ENCODE results near the gene CD84. TPM values are rescaled to one million over a fixed set of nuclear protein-coding genes. Genes with fewer than 3 reads are reported as not detected.
A peak's percentile ranks its signal among the peaks of the same experiment; 100 is the strongest.

CD84 gene
- total RNA-seq, 1 donor from 2014 or later = not detected

- Mint-ChIP-seq H3K4me1 (ENCODE audit: low read depth) (no peaks in the 10 kb centered on the region), H3K27me3 (ENCODE audit: low read depth) (peaks cover 39% of the 10 kb centered on the region), H3K4me3 (ENCODE audit: unreplicated experiment) (no peak overlapping the region), H3K9me3 (ENCODE audit: low read depth) (peaks cover 9% of the 10 kb centered on the region), H3K27ac (ENCODE audit: unreplicated experiment) (no peak overlapping the region), H3K36me3 (ENCODE audit: low read depth) (no peaks in the 10 kb centered on the region)
- DNase-seq (ENCODE audit: low spot score) = no peak
- TF ChIP-seq, protein P1, sequence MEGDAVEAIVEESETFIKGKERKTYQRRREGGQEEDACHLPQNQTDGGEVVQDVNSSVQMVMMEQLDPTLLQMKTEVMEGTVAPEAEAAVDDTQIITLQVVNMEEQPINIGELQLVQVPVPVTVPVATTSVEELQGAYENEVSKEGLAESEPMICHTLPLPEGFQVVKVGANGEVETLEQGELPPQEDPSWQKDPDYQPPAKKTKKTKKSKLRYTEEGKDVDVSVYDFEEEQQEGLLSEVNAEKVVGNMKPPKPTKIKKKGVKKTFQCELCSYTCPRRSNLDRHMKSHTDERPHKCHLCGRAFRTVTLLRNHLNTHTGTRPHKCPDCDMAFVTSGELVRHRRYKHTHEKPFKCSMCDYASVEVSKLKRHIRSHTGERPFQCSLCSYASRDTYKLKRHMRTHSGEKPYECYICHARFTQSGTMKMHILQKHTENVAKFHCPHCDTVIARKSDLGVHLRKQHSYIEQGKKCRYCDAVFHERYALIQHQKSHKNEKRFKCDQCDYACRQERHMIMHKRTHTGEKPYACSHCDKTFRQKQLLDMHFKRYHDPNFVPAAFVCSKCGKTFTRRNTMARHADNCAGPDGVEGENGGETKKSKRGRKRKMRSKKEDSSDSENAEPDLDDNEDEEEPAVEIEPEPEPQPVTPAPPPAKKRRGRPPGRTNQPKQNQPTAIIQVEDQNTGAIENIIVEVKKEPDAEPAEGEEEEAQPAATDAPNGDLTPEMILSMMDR (IDR thresholded peaks at IDR 0.05) = no peak
These were observed 29.2 kb upstream of the CD84 start for GRCh38 chr1:160608514-160608913.

GRCh38 chr1:160608057-160608456 lies 28.8 kb upstream of the CD84 start:
- no peak for DNase-seq (ENCODE audit: low spot score)
- TF ChIP-seq, protein P1 (IDR thresholded peaks at IDR 0.05) = no peak
- no peak overlapping the region for H3K4me3 Mint-ChIP-seq (ENCODE audit: unreplicated experiment)
- H3K36me3 Mint-ChIP-seq (ENCODE audit: low read depth) = no peaks in the 10 kb centered on the region
- H3K27ac Mint-ChIP-seq (ENCODE audit: unreplicated experiment) = no peak overlapping the region
- H3K9me3 Mint-ChIP-seq (ENCODE audit: low read depth) = peaks cover 11% of the 10 kb centered on the region
- H3K4me1 Mint-ChIP-seq (ENCODE audit: low read depth) = no peaks in the 10 kb centered on the region
- peaks cover 35% of the 10 kb centered on the region for H3K27me3 Mint-ChIP-seq (ENCODE audit: low read depth)

DNA sequence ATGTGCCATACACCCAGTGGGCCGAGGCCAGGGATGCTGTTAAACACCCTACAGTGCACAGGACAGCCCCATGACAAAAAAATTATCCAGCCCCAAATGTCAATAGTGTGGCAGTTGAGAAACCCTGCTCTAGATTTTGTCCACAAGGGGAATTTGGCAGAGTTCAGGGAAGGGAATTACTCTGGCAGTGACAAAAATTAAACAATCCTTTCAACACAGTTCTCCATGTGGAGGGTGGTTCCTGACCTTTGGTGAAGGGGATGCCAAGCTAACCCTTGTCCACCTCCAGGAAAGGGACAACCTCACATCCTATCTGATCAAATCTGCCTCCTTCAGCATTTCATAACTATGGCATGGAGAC lies 28.4 kb upstream of the CD84 start:
- Mint-ChIP-seq H3K4me3 (ENCODE audit: unreplicated experiment) (no peak overlapping the region), H3K27ac (ENCODE audit: unreplicated experiment) (no peak overlapping the region), H3K36me3 (ENCODE audit: low read depth) (peaks cover 2% of the 10 kb centered on the region), H3K4me1 (ENCODE audit: low read depth) (no peaks in the 10 kb centered on the region), H3K9me3 (ENCODE audit: low read depth) (peaks cover 14% of the 10 kb centered on the region), H3K27me3 (ENCODE audit: low read depth) (peaks cover 35% of the 10 kb centered on the region)
- no peak for DNase-seq (ENCODE audit: low spot score)
- TF ChIP-seq, protein P1 (IDR thresholded peaks at IDR 0.05) = no peak

DNA sequence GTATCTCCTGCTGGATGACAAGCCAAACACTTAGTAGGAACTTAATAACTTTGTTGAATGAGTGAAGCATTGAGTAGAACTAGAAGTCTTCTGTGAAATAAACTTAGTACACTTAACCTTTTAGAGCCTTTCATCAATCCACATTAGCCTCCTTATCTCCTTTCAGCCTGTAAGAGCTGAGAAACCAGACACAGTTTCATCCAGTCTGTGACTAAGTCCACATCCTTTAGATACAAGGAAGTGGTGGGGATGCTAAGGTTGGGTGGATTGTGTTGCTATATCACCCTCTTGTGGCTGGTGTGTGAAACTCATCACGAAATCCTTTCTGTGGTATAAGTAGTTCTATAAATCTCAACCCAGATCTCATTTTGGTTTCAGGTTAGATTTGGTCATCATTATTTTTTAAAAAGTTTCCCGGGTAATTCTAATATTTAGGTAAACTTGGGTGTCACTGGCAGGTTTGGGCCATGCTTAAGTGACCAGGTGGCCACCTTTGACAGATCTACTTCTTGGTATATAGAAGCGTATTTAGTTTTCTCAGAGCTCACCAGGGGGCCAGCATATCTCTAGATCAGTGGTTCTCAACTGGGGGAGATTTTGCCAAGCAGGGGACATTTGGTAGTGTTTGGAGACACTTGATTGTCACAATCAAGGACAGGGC lies 27.8 kb upstream of the CD84 start:
- Mint-ChIP-seq H3K4me3 (ENCODE audit: unreplicated experiment) (no peak overlapping the region), H3K27ac (ENCODE audit: unreplicated experiment) (no peak overlapping the region), H3K4me1 (ENCODE audit: low read depth) (no peaks in the 10 kb centered on the region), H3K27me3 (ENCODE audit: low read depth) (peaks cover 33% of the 10 kb centered on the region), H3K36me3 (ENCODE audit: low read depth) (peaks cover 2% of the 10 kb centered on the region), H3K9me3 (ENCODE audit: low read depth) (peaks cover 17% of the 10 kb centered on the region)
- DNase-seq (ENCODE audit: low spot score) = no peak
- TF ChIP-seq, protein P1 (IDR thresholded peaks at IDR 0.05) = peak; percentile 83

DNA sequence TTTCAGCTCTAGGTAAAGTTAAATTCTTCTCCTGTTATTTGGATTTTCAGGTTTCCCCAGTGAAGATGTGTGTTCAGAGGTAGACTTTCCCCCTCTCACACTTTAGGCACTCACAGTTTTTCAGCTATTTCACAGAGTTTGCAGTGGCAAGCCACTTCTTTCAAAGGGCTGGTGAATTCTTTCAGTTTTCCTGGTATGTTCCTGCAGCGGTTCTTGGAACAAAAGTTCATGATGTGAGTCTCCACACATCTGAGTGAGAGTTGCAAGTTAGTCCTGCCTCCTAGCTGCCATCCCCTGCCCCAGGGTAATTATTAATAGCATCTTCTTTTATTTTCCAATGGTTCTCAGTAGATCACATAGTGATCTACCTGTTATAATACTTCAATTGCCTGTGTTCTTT lies 27.3 kb upstream of the CD84 start:
- H3K27me3 Mint-ChIP-seq (ENCODE audit: low read depth) = peaks cover 33% of the 10 kb centered on the region
- no peak for DNase-seq (ENCODE audit: low spot score)
- no peaks in the 10 kb centered on the region for H3K4me1 Mint-ChIP-seq (ENCODE audit: low read depth)
- no peak overlapping the region for H3K27ac Mint-ChIP-seq (ENCODE audit: unreplicated experiment)
- peaks cover 2% of the 10 kb centered on the region for H3K36me3 Mint-ChIP-seq (ENCODE audit: low read depth)
- peaks cover 22% of the 10 kb centered on the region for H3K9me3 Mint-ChIP-seq (ENCODE audit: low read depth)
- TF ChIP-seq, protein P1 (IDR thresholded peaks at IDR 0.05) = no peak
- H3K4me3 Mint-ChIP-seq (ENCODE audit: unreplicated experiment) = no peak overlapping the region
